Thoracic aorta (tissue), 2 donors: ENCODE data around the gene CELSR3. TPM values are rescaled to one million over a fixed set of nuclear protein-coding genes. Genes with fewer than 3 reads are reported as not detected.

Source experiments
- ATAC-seq: fragments of 150-250 bp; one replicate; pipeline ENCODE4 v1.8.0; 2017; ENCODE audit warnings: low read depth; ENCODE audit not compliant: insufficient number of reproducible peaks, low FRiP score
- DNase-seq: peaks from one replicate; pipeline ENCODE4 v3.0.0-alpha.2; 2020; ENCODE audit warnings: low spot score
- H3K27ac ChIP-seq, 2 donors: fragments of 200-600 bp; sonication (generic); 1 replicate in 1 of 2; 2 replicates in 1 of 2; pipeline ENCODE4 v1.5.1; 2016; ENCODE audit warnings: mild to moderate bottlenecking in 2 of 2, moderate library complexity in 2 of 2
- H3K27me3 ChIP-seq: fragments of 200-600 bp; sonication (generic); replicated peaks from 2 replicates; pipeline ENCODE4 v1.6.0; 2016; ENCODE audit warnings: mild to moderate bottlenecking; ENCODE audit not compliant: insufficient read depth
- H3K36me3 ChIP-seq: fragments of 200-600 bp; sonication (generic); one replicate; pipeline ENCODE4 v1.5.1; 2016
- H3K4me1 ChIP-seq, 2 donors: fragments of 200-600 bp; sonication (generic); 1 replicate in 1 of 2; 2 replicates in 1 of 2; pipeline versions ENCODE4 v1.5.1 to v1.6.0; 2016; ENCODE audit warnings: low read depth in 2 of 2, mild to moderate bottlenecking in 1 of 2; ENCODE audit not compliant: control insufficient read depth in 1 of 2
- H3K4me3 ChIP-seq: fragments of 200-600 bp; sonication (generic); 2 replicates; pipeline ENCODE4 v1.5.1; 2016; ENCODE audit warnings: mild to moderate bottlenecking
- H3K9me3 ChIP-seq: fragments of 200-600 bp; sonication (generic); 2 replicates; pipeline ENCODE4 v1.5.1; 2016
- CTCF ChIP-seq: fragments of 200-600 bp; sonication (generic); IDR thresholded peaks from one replicate; pipeline ENCODE4 v1.5.1; 2019; ENCODE audit warnings: antibody characterized with exemption
- total RNA-seq, 2 donors: library from RNA; depleted of rRNA; stranded (reverse); fragments of >200 nt; gene quantifications; one replicate each; pipeline versions ENCODE4 v1.1.0 to v1.2.3, GENCODE V29; 2016

Gene CELSR3
- total RNA-seq, 2 donors from 2014 or later = 1.3 to 3.0 TPM

GRCh38 chr3:48686538-48687219 lies 24.0 kb upstream of the CELSR3 start:
- ATAC-seq (no peak), DNase-seq (no peak)
- Histone ChIP-seq H3K4me3 (peak overlapping the region; percentile 99), H3K9me3 (no peaks in the 10 kb centered on the region), H3K27me3 (no peaks in the 10 kb centered on the region), H3K36me3 (peaks cover 35% of the 10 kb centered on the region), H3K4me1 (peaks cover 21 to 39% of the 10 kb centered on the region in 2 donors), H3K27ac (peak overlapping the region; percentile 69 to 77)
- TF ChIP-seq CTCF = no peak

- Histone ChIP-seq H3K4me3 (peak within 1 kb of the TSS; percentile 99), H3K36me3 (peaks cover 38% of the 10 kb centered on the region), H3K27ac (peak within 1 kb of the TSS; percentile 73 to 77), H3K9me3 (no peaks in the 10 kb centered on the region), H3K27me3 (no peaks in the 10 kb centered on the region), H3K4me1 (peaks cover 21 to 39% of the 10 kb centered on the region in 2 donors)
- ATAC-seq (peak; percentile 78), DNase-seq (peak; percentile 59)
- TF ChIP-seq CTCF = peak; percentile 95
These were observed 23.2 kb upstream of the CELSR3 start, which contains the start of gene NCKIPSD for GRCh38 chr3:48685603-48686511. Gene NCKIPSD (minus strand): TSS chr3:48685915. CDS start chr3:48685807, 108 bp downstream.

GRCh38 chr3:48685293-48685602 lies 22.6 kb upstream of the CELSR3 start:
- Histone ChIP-seq H3K9me3 (no peaks in the 10 kb centered on the region), H3K36me3 (peaks cover 39% of the 10 kb centered on the region), H3K27ac (peak overlapping the region; percentile 69 to 77), H3K4me3 (peak overlapping the region; percentile 99), H3K27me3 (no peaks in the 10 kb centered on the region), H3K4me1 (peaks cover 21 to 39% of the 10 kb centered on the region in 2 donors)
- DNase-seq = no peak
- TF ChIP-seq CTCF = no peak
- no peak for ATAC-seq

GRCh38 chr3:48684480-48685143 lies 21.9 kb upstream of the CELSR3 start:
- peaks cover 39% of the 10 kb centered on the region for H3K36me3 ChIP-seq
- DNase-seq = no peak

More at GRCh38 chr3:48684480-48685143, 21.9 kb upstream of the CELSR3 start:
- Histone ChIP-seq H3K27ac (peak overlapping the region; percentile 73), H3K4me1 (peaks cover 21 to 39% of the 10 kb centered on the region in 2 donors), H3K9me3 (no peaks in the 10 kb centered on the region), H3K4me3 (peak overlapping the region; percentile 99), H3K27me3 (no peaks in the 10 kb centered on the region)
- ATAC-seq = no peak
- no peak for TF ChIP-seq CTCF
